Nephron progenitor cell (in vitro differentiated cells): ENCODE data around the gene TRIP10.

Source experiments
- DNase-seq: peaks from one replicate; pipeline ENCODE4 v3.0.0; 2021
- H3K27ac Mint-ChIP-seq: 2 replicates; pipeline ENCODE4 v1.8.0; 2021; ENCODE audit warnings: mild to moderate bottlenecking, moderate library complexity, mixed read lengths
- H3K27me3 Mint-ChIP-seq: 2 replicates; pipeline ENCODE4 v1.8.0; 2021; ENCODE audit warnings: mild to moderate bottlenecking, low read depth, mixed read lengths; ENCODE audit not compliant: poor library complexity
- H3K36me3 Mint-ChIP-seq: 2 replicates; pipeline ENCODE4 v1.8.0; 2021; ENCODE audit warnings: low read depth, mixed read lengths
- H3K4me1 Mint-ChIP-seq: 2 replicates; pipeline ENCODE4 v1.8.0; 2021; ENCODE audit warnings: mixed read lengths
- H3K4me3 Mint-ChIP-seq: 2 replicates; pipeline ENCODE4 v1.8.0; 2021; ENCODE audit warnings: mild to moderate bottlenecking, moderate library complexity, mixed read lengths
- H3K9me3 Mint-ChIP-seq: 2 replicates; pipeline ENCODE4 v1.8.0; 2021; ENCODE audit warnings: mild to moderate bottlenecking, moderate library complexity, mixed read lengths
- CTCF ChIP-seq: fragments of 200-600 bp; sonication (generic); IDR thresholded peaks from 2 replicates; pipeline ENCODE4 v1.5.0; 2021; ENCODE audit warnings: antibody characterized with exemption

The TRIP10 gene

GRCh38 chr19:6717441-6717971 is 22.0 kb upstream of the TRIP10 start:
- Mint-ChIP-seq H3K36me3 (no peaks in the 10 kb centered on the region), H3K27ac (peak overlapping the region; percentile 2), H3K27me3 (peaks cover 38% of the 10 kb centered on the region), H3K4me1 (peaks cover 19% of the 10 kb centered on the region), H3K4me3 (no peak overlapping the region), H3K9me3 (no peaks in the 10 kb centered on the region)
- DNase-seq, result no peak
- no peak for TF ChIP-seq CTCF

GRCh38 chr19:6718111-6718740 is 21.3 kb upstream of the TRIP10 start:
- DNase-seq, result no peak
- no peak for TF ChIP-seq CTCF
- Mint-ChIP-seq H3K4me1 (peaks cover 22% of the 10 kb centered on the region), H3K36me3 (no peaks in the 10 kb centered on the region), H3K4me3 (no peak overlapping the region), H3K9me3 (no peaks in the 10 kb centered on the region), H3K27ac (no peak overlapping the region), H3K27me3 (peaks cover 32% of the 10 kb centered on the region)

GRCh38 chr19:6718741-6719539 is 20.5 kb upstream of the TRIP10 start:
- peaks cover 34% of the 10 kb centered on the region for H3K27me3 Mint-ChIP-seq
- no peaks in the 10 kb centered on the region for H3K9me3 Mint-ChIP-seq
- no peaks in the 10 kb centered on the region for H3K36me3 Mint-ChIP-seq
- H3K27ac Mint-ChIP-seq, result no peak overlapping the region
- H3K4me3 Mint-ChIP-seq, result no peak overlapping the region
- DNase-seq, result peak; percentile 40
- H3K4me1 Mint-ChIP-seq, result peaks cover 29% of the 10 kb centered on the region
- TF ChIP-seq CTCF, result no peak

GRCh38 chr19:6719540-6719861 is 20.0 kb upstream of the TRIP10 start:
- H3K36me3 Mint-ChIP-seq, result no peaks in the 10 kb centered on the region
- no peak for DNase-seq
- no peak for TF ChIP-seq CTCF
- no peaks in the 10 kb centered on the region for H3K9me3 Mint-ChIP-seq
- peaks cover 34% of the 10 kb centered on the region for H3K27me3 Mint-ChIP-seq
- H3K4me3 Mint-ChIP-seq, result no peak overlapping the region
- H3K27ac Mint-ChIP-seq, result peak overlapping the region; percentile 19
- peaks cover 30% of the 10 kb centered on the region for H3K4me1 Mint-ChIP-seq

GRCh38 chr19:6719992-6720368 is 19.5 kb upstream of the TRIP10 start:
- H3K4me1 Mint-ChIP-seq, result peaks cover 34% of the 10 kb centered on the region
- no peak for TF ChIP-seq CTCF
- no peak overlapping the region for H3K27ac Mint-ChIP-seq
- no peak for DNase-seq
- H3K27me3 Mint-ChIP-seq, result peaks cover 37% of the 10 kb centered on the region
- no peaks in the 10 kb centered on the region for H3K36me3 Mint-ChIP-seq
- no peaks in the 10 kb centered on the region for H3K9me3 Mint-ChIP-seq
- H3K4me3 Mint-ChIP-seq, result no peak overlapping the region
